Raji (cell line): ENCODE results near the gene DTYMK.

ENCODE experiments used
- POLR2A ChIP-seq: IDR thresholded peaks from 2 replicates; pipeline ENCODE4 v1.6.1; 2011; ENCODE audit warnings: low read depth, low read length, control low read depth; ENCODE audit not compliant: insufficient read depth

DTYMK gene

GRCh38 chr2:241686650-241687425 is at the start of gene DTYMK:
TSS of gene DTYMK (minus strand) at chr2:241686815. CDS start at chr2:241686783, 32 bp downstream.
- peak; percentile 81 for TF ChIP-seq POLR2A

GRCh38 chr2:241736111-241736510 is 49.5 kb upstream of the DTYMK start:
- TF ChIP-seq POLR2A: no peak

GRCh38 chr2:241734467-241735208 is 48.0 kb upstream of the DTYMK start, which contains the start of gene D2HGDH:
TSS of gene D2HGDH (plus strand) at chr2:241734630. CDS start at chr2:241735225, 595 bp downstream.
- TF ChIP-seq POLR2A: peak; percentile 90

GRCh38 chr2:241734208-241734466 is 47.5 kb upstream of the DTYMK start:
- no peak for TF ChIP-seq POLR2A

- TF ChIP-seq POLR2A: no peak
Observed at GRCh38 chr2:241733391-241734207, 47.0 kb upstream of the DTYMK start.

GRCh38 chr2:241730671-241731293 is 44.2 kb upstream of the DTYMK start:
- no peak for TF ChIP-seq POLR2A

- no peak for TF ChIP-seq POLR2A
Observed at GRCh38 chr2:241729868-241730267, 43.3 kb upstream of the DTYMK start.

GRCh38 chr2:241728627-241729026 is 42.0 kb upstream of the DTYMK start:
- no peak for TF ChIP-seq POLR2A

GRCh38 chr2:241728000-241728399 is 41.4 kb upstream of the DTYMK start:
- TF ChIP-seq POLR2A: no peak

GRCh38 chr2:241726459-241726858 is 39.8 kb upstream of the DTYMK start:
- no peak for TF ChIP-seq POLR2A

- no peak for TF ChIP-seq POLR2A
Observed at GRCh38 chr2:241724975-241725870, 38.6 kb upstream of the DTYMK start.

- TF ChIP-seq POLR2A: no peak
Observed at GRCh38 chr2:241724259-241724974, 37.8 kb upstream of the DTYMK start.

- TF ChIP-seq POLR2A: no peak
Observed at GRCh38 chr2:241722896-241723454, 36.4 kb upstream of the DTYMK start.

- no peak for TF ChIP-seq POLR2A
Observed at GRCh38 chr2:241721852-241722251, 35.2 kb upstream of the DTYMK start.

GRCh38 chr2:241720560-241720959 is 33.9 kb upstream of the DTYMK start:
- no peak for TF ChIP-seq POLR2A
